GM12801 (cell line): ENCODE results near the gene MTERF4.

Source experiments
- CTCF ChIP-seq: IDR thresholded peaks from one replicate; pipeline ENCODE4 v1.5.1; 2011; ENCODE audit warnings: control low read depth; ENCODE audit not compliant: insufficient read length; ENCODE audit errors: extremely low read depth

The MTERF4 gene

GRCh38 chr2:241071677-241072111 is 30.4 kb downstream of the MTERF4 start:
- no peak for TF ChIP-seq CTCF

GRCh38 chr2:241070811-241071676 is 31.0 kb downstream of the MTERF4 start:
- no peak for TF ChIP-seq CTCF

GRCh38 chr2:241070361-241070760 is 31.7 kb downstream of the MTERF4 start:
- no peak for TF ChIP-seq CTCF

GRCh38 chr2:241069821-241070281 is 32.2 kb downstream of the MTERF4 start:
- no peak for TF ChIP-seq CTCF

- no peak for TF ChIP-seq CTCF
These were observed 32.9 kb downstream of the MTERF4 start for GRCh38 chr2:241068942-241069810.

- no peak for TF ChIP-seq CTCF
These were observed 33.7 kb downstream of the MTERF4 start for GRCh38 chr2:241068136-241068941.

GRCh38 chr2:241067501-241068135 is 34.5 kb downstream of the MTERF4 start:
- no peak for TF ChIP-seq CTCF
